DOHH2 (cell line): ENCODE data around the gene PKHD1.

Experiments
- H3F3A ChIP-seq: fragments of 200-600 bp; sonication (generic), shearing (Covaris generic); 2 replicates; pipeline ENCODE4 v1.6.0; 2016; ENCODE audit warnings: antibody characterized with exemption, mild to moderate bottlenecking; ENCODE audit not compliant: control insufficient read depth, insufficient read depth
- H3K27ac ChIP-seq: fragments of 200-600 bp; sonication (generic); 2 replicates; pipeline ENCODE4 v1.5.1; 2014; ENCODE audit warnings: low read depth, mild to moderate bottlenecking, low read length, moderate library complexity
- H3K27me3 ChIP-seq: fragments of 200-600 bp; sonication (generic); 2 replicates; pipeline ENCODE4 v1.6.1; 2014; ENCODE audit warnings: mild to moderate bottlenecking, low read length, mixed read lengths; ENCODE audit not compliant: control insufficient read depth
- H3K36me3 ChIP-seq: fragments of 200-600 bp; sonication (generic); 2 replicates; pipeline ENCODE4 v1.6.1; 2014; ENCODE audit warnings: mild to moderate bottlenecking, low read length, moderate library complexity, mixed read lengths; ENCODE audit not compliant: control insufficient read depth
- H3K4me1 ChIP-seq: fragments of 200-600 bp; sonication (generic); 2 replicates; pipeline ENCODE4 v1.6.1; 2014; ENCODE audit warnings: mild to moderate bottlenecking, low read length, mixed read lengths; ENCODE audit not compliant: control insufficient read depth
- H3K4me2 ChIP-seq: fragments of 200-600 bp; sonication (generic); 2 replicates; pipeline ENCODE4 v1.6.0; 2014; ENCODE audit warnings: mild to moderate bottlenecking, low read length, moderate library complexity
- H3K4me3 ChIP-seq: fragments of 200-600 bp; sonication (generic); 2 replicates; pipeline ENCODE4 v1.5.1; 2014; ENCODE audit warnings: mild to moderate bottlenecking, low read length, mixed read lengths
- H3K79me2 ChIP-seq: fragments of 200-600 bp; sonication (generic); 2 replicates; pipeline ENCODE4 v1.6.1; 2014; ENCODE audit warnings: mild to moderate bottlenecking, low read length, mixed read lengths; ENCODE audit not compliant: control insufficient read depth
- H3K9me2 ChIP-seq: fragments of 200-600 bp; sonication (generic); replicated peaks from 2 replicates; pipeline ENCODE4 v1.6.1; 2014; ENCODE audit warnings: mild to moderate bottlenecking, low read length, mixed read lengths; ENCODE audit not compliant: control insufficient read depth
- H3K9me3 ChIP-seq: fragments of 200-600 bp; sonication (generic); 2 replicates; pipeline ENCODE4 v1.6.1; 2014; ENCODE audit warnings: antibody characterized with exemption, low read length, mixed read lengths; ENCODE audit not compliant: control insufficient read depth, insufficient read depth
- H4K20me1 ChIP-seq: fragments of 200-600 bp; sonication (generic); 2 replicates; pipeline ENCODE4 v1.6.0; 2014; ENCODE audit warnings: low read depth, mild to moderate bottlenecking, antibody characterized with exemption, low read length, moderate library complexity; ENCODE audit not compliant: control insufficient read depth, insufficient read depth
- CTCF ChIP-seq: fragments of 200-600 bp; sonication (generic); IDR thresholded peaks from one replicate; pipeline ENCODE4 v1.5.1; 2014; ENCODE audit warnings: antibody characterized with exemption, mild to moderate bottlenecking, low read depth, low read length; ENCODE audit not compliant: poor library complexity, severe bottlenecking
- EZH2phosphoT487 ChIP-seq: fragments of 200-600 bp; sonication (generic); IDR thresholded peaks from 2 replicates; pipeline ENCODE4 v1.6.1; 2017; ENCODE audit warnings: borderline replicate concordance, mild to moderate bottlenecking, antibody characterized with exemption, low read length, moderate library complexity, mixed read lengths

Gene PKHD1

GRCh38 chr6:51839726-51840374 lies 247.6 kb downstream of the PKHD1 start:
- no peaks in the 10 kb centered on the region for H3K36me3 ChIP-seq
- H3K9me2 ChIP-seq: no peaks in the 10 kb centered on the region
- H3K4me2 ChIP-seq: no peak overlapping the region
- H4K20me1 ChIP-seq: no peaks in the 10 kb centered on the region
- no peak overlapping the region for H3K27ac ChIP-seq
- no peaks in the 10 kb centered on the region for H3K4me1 ChIP-seq
- H3K79me2 ChIP-seq: no peaks in the 10 kb centered on the region
- no peaks in the 10 kb centered on the region for H3K27me3 ChIP-seq
- TF ChIP-seq CTCF (no peak), EZH2phosphoT487 (no peak)
- no peaks in the 10 kb centered on the region for H3K9me3 ChIP-seq
- H3F3A ChIP-seq: no peaks in the 10 kb centered on the region
- H3K4me3 ChIP-seq: no peak overlapping the region

- Histone ChIP-seq H3K9me2 (no peaks in the 10 kb centered on the region), H3K4me1 (no peaks in the 10 kb centered on the region), H3K4me3 (no peak overlapping the region), H3K27me3 (no peaks in the 10 kb centered on the region), H3F3A (no peaks in the 10 kb centered on the region), H3K4me2 (no peak overlapping the region), H3K79me2 (no peaks in the 10 kb centered on the region), H3K9me3 (no peaks in the 10 kb centered on the region), H3K36me3 (no peaks in the 10 kb centered on the region), H4K20me1 (no peaks in the 10 kb centered on the region), H3K27ac (no peak overlapping the region)
- TF ChIP-seq CTCF (no peak), EZH2phosphoT487 (no peak)
These were observed 256.7 kb downstream of the PKHD1 start for GRCh38 chr6:51830666-51831065.

GRCh38 chr6:51827580-51827979 lies 259.8 kb downstream of the PKHD1 start:
- Histone ChIP-seq H3K9me3 (no peaks in the 10 kb centered on the region), H3K9me2 (no peaks in the 10 kb centered on the region), H3K4me2 (no peak overlapping the region), H3K79me2 (no peaks in the 10 kb centered on the region), H3K36me3 (no peaks in the 10 kb centered on the region), H3K27ac (no peak overlapping the region), H4K20me1 (no peaks in the 10 kb centered on the region), H3K4me3 (no peak overlapping the region), H3K4me1 (no peaks in the 10 kb centered on the region), H3K27me3 (no peaks in the 10 kb centered on the region), H3F3A (no peaks in the 10 kb centered on the region)
- TF ChIP-seq CTCF (no peak), EZH2phosphoT487 (no peak)
